HG03025 (cell line): ENCODE results near the gene NOTCH4.

Source experiments
- ATAC-seq: cut with Tn5 transposase; IDR thresholded peaks from one replicate; pipeline ENCODE4 v1.9.1; 2021; ENCODE audit warnings: mild to moderate bottlenecking, moderate library complexity; ENCODE audit not compliant: unreplicated experiment, low FRiP score

NOTCH4 gene

DNA sequence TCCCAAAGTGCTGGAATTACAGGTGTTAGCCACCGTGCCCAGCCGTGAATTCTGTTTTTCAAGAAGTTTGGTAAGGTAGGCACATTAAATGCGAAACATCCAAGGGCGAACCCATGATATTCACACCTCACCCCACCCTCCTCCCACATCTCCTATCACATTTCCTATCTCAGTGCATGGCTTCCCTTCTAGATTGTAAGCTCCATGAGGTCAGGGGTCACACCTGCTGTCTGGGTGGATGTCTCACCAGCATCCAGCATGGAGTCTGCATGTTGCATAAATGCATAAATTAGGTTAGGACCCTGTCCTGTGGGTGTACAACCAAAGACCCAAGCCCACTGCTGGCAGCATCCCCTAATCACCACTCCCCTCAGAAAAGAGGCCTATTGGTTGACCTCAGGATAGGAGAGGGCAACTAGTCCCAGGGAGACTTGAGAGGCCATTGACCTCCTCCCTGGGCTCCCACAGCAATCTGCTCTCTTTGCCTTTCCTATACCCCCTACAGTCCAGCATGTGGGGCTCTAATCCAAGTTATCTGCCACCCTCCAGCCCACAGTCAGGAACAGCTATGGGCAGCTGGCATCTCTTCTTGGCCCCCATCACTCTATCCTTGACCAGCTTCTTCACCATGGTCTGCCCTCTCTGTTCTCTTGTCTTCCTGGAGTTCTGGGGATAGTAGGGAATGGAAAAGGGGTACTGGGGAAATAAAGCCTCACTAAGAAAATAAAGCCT lies 76.3 kb downstream of the NOTCH4 start:
- ATAC-seq = no peak

DNA sequence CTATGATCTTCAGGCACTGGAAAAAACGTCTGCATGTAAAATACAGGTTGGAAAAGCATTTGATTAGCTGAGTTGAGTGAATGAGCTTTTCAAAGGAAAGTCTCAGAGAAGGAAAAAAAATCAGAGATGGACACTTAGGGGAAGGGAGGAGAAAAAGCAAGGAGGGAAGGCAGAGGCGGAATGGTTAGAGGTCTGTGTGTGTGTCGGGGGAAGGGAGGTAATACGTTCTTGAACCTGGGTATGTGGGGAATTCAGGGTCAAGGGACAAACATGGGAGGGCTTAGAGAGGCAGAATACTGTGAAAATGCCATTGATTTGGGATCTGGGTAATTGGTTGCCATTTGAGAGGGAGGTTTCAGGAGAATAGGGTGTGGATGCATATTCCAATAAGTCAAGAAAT lies 77.2 kb downstream of the NOTCH4 start:
- no peak for ATAC-seq

DNA sequence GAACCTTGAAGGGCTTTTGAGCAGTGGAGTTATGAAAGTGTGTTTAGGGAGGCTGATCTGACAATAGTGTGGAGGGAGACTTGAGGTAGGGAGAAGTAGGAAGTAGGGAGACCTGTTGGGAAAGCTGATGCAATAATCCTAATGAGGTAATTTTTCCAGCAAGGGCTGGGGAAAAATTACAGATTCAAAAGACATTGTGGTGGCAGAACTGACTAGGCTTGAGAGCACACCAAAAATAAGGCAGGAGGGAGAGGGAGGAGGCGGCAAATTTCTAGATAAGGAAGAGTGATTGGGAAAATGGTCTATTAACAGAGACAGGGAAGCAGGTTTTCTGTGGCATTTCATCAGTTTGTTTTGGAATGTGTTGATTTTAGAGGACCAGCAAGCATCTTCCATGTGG lies 77.6 kb downstream of the NOTCH4 start:
- no peak for ATAC-seq
